HepG2 (cell line): ENCODE measurements around the gene TRAP1. TPM values are rescaled to one million over a fixed set of nuclear protein-coding genes. Genes with fewer than 3 reads are reported as not detected.

ENCODE experiments used
- ATAC-seq: fragments of 200-7000 bp; cut with Tn5 transposase; 3 replicates; pipeline ENCODE4 v1.9.1; 2020; ENCODE audit warnings: mild to moderate bottlenecking, moderate library complexity
- BruUV-seq: library from RNA; stranded (reverse); fragments of 400-500 nt; replicated peaks from 2 replicates; lab custom pipeline; 2021; lab: Mats Ljungman, UMichigan
- CTCF ChIA-PET: fragments of 300-600 bp; formaldehyde crosslinking; extraction: SDS; loops from one replicate; lab custom pipeline; 2021; ENCODE audit warnings: low total read pairs, inconsistent platforms, low intra/inter-chr PET ratio; lab: Yijun Ruan, JAX
- POLR2A ChIA-PET: fragments of 350-600 bp; sonication (Branson Sonifier 250); formaldehyde crosslinking; loops from one replicate; lab custom pipeline; 2020; ENCODE audit warnings: antibody characterized with exemption, inconsistent platforms; lab: Yijun Ruan, JAX
- DNase-seq: peaks from one replicate; pipeline ENCODE4 v3.0.0-alpha.2; 2015; ENCODE audit warnings: low spot score
- FAIRE-seq: peaks from 3 replicates; lab custom pipeline; 2011; peaks lifted over from hg19 to GRCh38; lab: Jason Lieb, UNC
- H2AFZ ChIP-seq: one replicate; pipeline ENCODE4 v1.6.1; 2011; ENCODE audit warnings: low read length, inconsistent platforms
- H3K27ac ChIP-seq: fragments of 300-600 bp; 3 replicates; pipeline ENCODE4 v1.8.0; 2011; ENCODE audit warnings: mixed run types, mild to moderate bottlenecking, mixed read lengths, low read length, inconsistent platforms; ENCODE audit not compliant: insufficient read depth; ENCODE audit errors: extremely low read length
- H3K27me3 ChIP-seq, 2 experiments: fragments of 200-600 bp in 1 of 2; 2 replicates in 1 of 2; 3 replicates in 1 of 2; pipeline versions ENCODE4 v1.6.0 to v1.8.0; 2011; ENCODE audit warnings: low read length in 2 of 2, mild to moderate bottlenecking in 2 of 2, moderate library complexity in 2 of 2, inconsistent platforms in 1 of 2; ENCODE audit not compliant: insufficient read depth in 2 of 2, control insufficient read depth in 1 of 2
- H3K36me3 ChIP-seq, 2 experiments: fragments of 200-600 bp in 1 of 2; replicated peaks in 1 of 2; 2 replicates in 1 of 2; 3 replicates in 1 of 2; pipeline versions ENCODE4 v1.5.1 to v1.8.0; 2011; ENCODE audit warnings: low read length in 2 of 2, inconsistent platforms in 1 of 2; ENCODE audit not compliant: insufficient read depth in 2 of 2, control insufficient read depth in 1 of 2
- H3K4me1 ChIP-seq: 2 replicates; pipeline ENCODE4 v1.5.1; 2012; ENCODE audit warnings: low read length, inconsistent platforms; ENCODE audit not compliant: insufficient read depth
- H3K4me2 ChIP-seq: 2 replicates; pipeline ENCODE4 v1.6.0; 2011; ENCODE audit warnings: low read depth, low read length, inconsistent platforms
- H3K4me3 ChIP-seq, 3 experiments: fragments of 200-600 bp in 1 of 3; sonication (generic), shearing (Covaris generic) in 1 of 3; replicated peaks in 1 of 3; 2 replicates each; pipeline ENCODE4 v1.5.1; 2011 to 2016; ENCODE audit warnings: low read length in 3 of 3, inconsistent platforms in 2 of 3, low read depth in 2 of 3, mild to moderate bottlenecking in 2 of 3, control low read depth in 1 of 3, mixed read lengths in 1 of 3; ENCODE audit not compliant: insufficient read depth in 1 of 3
- H3K79me2 ChIP-seq: one replicate; pipeline ENCODE4 v1.6.1; 2011; ENCODE audit warnings: low read length, inconsistent platforms; ENCODE audit not compliant: insufficient read depth
- H3K9ac ChIP-seq: 2 replicates; pipeline ENCODE4 v1.6.0; 2011; ENCODE audit warnings: mild to moderate bottlenecking, low read depth, low read length, inconsistent platforms; ENCODE audit not compliant: insufficient read depth
- H3K9me3 ChIP-seq: 2 replicates; pipeline ENCODE4 v1.5.1; 2012; ENCODE audit warnings: mild to moderate bottlenecking, low read length
- H4K20me1 ChIP-seq: 2 replicates; pipeline ENCODE4 v1.6.0; 2011; ENCODE audit warnings: inconsistent platforms, mild to moderate bottlenecking, low read length, moderate library complexity; ENCODE audit not compliant: insufficient read depth
- CENPX ChIP-seq: sonication (generic); formaldehyde crosslinking; IDR thresholded peaks from 2 replicates; pipeline ENCODE4 v1.9.0; 2021; ENCODE audit warnings: mild to moderate bottlenecking, missing genetic modification reagents, moderate library complexity
- HNRNPH1 ChIP-seq: fragments of 200-400 bp; formaldehyde crosslinking; optimal IDR thresholded peaks from 2 replicates; pipeline ENCODE3; 2017; ENCODE audit warnings: mild to moderate bottlenecking, low read depth, low read length
- MAFG ChIP-seq: sonication (generic); formaldehyde crosslinking; IDR thresholded peaks from 2 replicates; pipeline ENCODE4 v1.5.1; 2020; ENCODE audit warnings: mild to moderate bottlenecking, missing genetic modification reagents
- MTA1 ChIP-seq: sonication (generic); formaldehyde crosslinking; IDR thresholded peaks from 2 replicates; pipeline ENCODE4 v1.4.0; 2020; ENCODE audit warnings: missing genetic modification reagents, mild to moderate bottlenecking, borderline replicate concordance
- PHF8 ChIP-seq: sonication (generic); formaldehyde crosslinking; IDR thresholded peaks from 2 replicates; pipeline ENCODE4 v1.5.0; 2020; ENCODE audit warnings: missing genetic modification reagents
- SYNCRIP ChIP-seq: fragments of 200-400 bp; formaldehyde crosslinking; IDR thresholded peaks from 2 replicates; pipeline ENCODE4 v1.6.1; 2018; ENCODE audit warnings: mild to moderate bottlenecking, low read depth, low read length; ENCODE audit not compliant: insufficient read depth
- USF2 ChIP-seq, 2 experiments: sonication (generic) in 1 of 2; formaldehyde crosslinking in 1 of 2; IDR thresholded peaks; 2 replicates each; pipeline versions ENCODE4 v1.5.1 to v1.6.1; 2011 to 2020; ENCODE audit warnings: borderline replicate concordance in 1 of 2, low read depth in 1 of 2, low read length in 1 of 2, mild to moderate bottlenecking in 1 of 2, missing genetic modification reagents in 1 of 2, moderate library complexity in 1 of 2
- ZBTB4 ChIP-seq: sonication (generic); formaldehyde crosslinking; IDR thresholded peaks from 2 replicates; pipeline ENCODE4 v1.4.0; 2020; ENCODE audit warnings: missing genetic modification reagents, mild to moderate bottlenecking, borderline replicate concordance
- ZNF510 ChIP-seq: sonication (generic); formaldehyde crosslinking; IDR thresholded peaks from 2 replicates; pipeline ENCODE4 v1.4.0; 2020; ENCODE audit warnings: low read depth, mild to moderate bottlenecking, missing genetic modification reagents
- ZNF530 ChIP-seq: sonication (generic); formaldehyde crosslinking; IDR thresholded peaks from 2 replicates; pipeline ENCODE4 v1.5.0; 2020; ENCODE audit warnings: low read depth, mild to moderate bottlenecking, missing genetic modification reagents
- ZNF570 ChIP-seq: sonication (generic); formaldehyde crosslinking; IDR thresholded peaks from 2 replicates; pipeline ENCODE4 v1.4.0; 2020; ENCODE audit warnings: mild to moderate bottlenecking, missing genetic modification reagents, borderline replicate concordance
- ZSCAN20 ChIP-seq: sonication (generic); formaldehyde crosslinking; IDR thresholded peaks from 2 replicates; pipeline ENCODE4 v1.4.0; 2020; ENCODE audit warnings: missing genetic modification reagents, mild to moderate bottlenecking, borderline replicate concordance
- WGBS: methylation state at CpG from one replicate; pipeline ENCODE4 v1.1.6; 2017; ENCODE audit warnings: low lambda C conversion rate; 5-methylcytosine and 5-hydroxymethylcytosine counted together
- in situ Hi-C: cut with HindIII; loops from 2 replicates; pipeline ENCODE4 v1.10.0; 2017; ENCODE audit warnings: low pct_unique_long_range_greater_than_20kb; ENCODE audit not compliant: extremely low pct_ligation_motif_present
- intact Hi-C: fragments of 100-400 bp; cut with micrococcal nuclease; formaldehyde crosslinking; loops from one replicate; pipeline ENCODE4 v1.10.0; 2022; ENCODE audit not compliant: unreplicated experiment
- polyA plus RNA-seq, 8 experiments: library from polyadenylated mRNA; depleted of rRNA in 3 of 8; stranded (reverse) in 7 of 8; unstranded in 1 of 8; fragments of >200 nt; fragmentation: Illumina TruSeq in 4 of 8; extraction: Trizol in 4 of 8; gene quantifications; 2 replicates each; pipeline versions ENCODE4 v1.2.1 to v1.2.3, GENCODE V29; 2011 to 2016; ENCODE audit warnings: low read depth in 4 of 8, missing spikeins in 1 of 8, mixed read lengths in 1 of 8; ENCODE audit not compliant: insufficient read depth in 1 of 8
- total RNA-seq, 5 experiments: library from RNA; depleted of rRNA; stranded (reverse); fragments of >200 nt; fragmentation: Illumina TruSeq; extraction: Trizol; gene quantifications; 2 replicates each; pipeline ENCODE4 v1.2.3, GENCODE V29; 2016; ENCODE audit warnings: low read depth in 1 of 5

Gene TRAP1
- total and polyA plus RNA-seq, 2 of the 13 experiments (the other 11 are each of a cell fraction or from before 2014, with no cell fraction given), result 127 to 240 TPM

- no peaks in the 10 kb centered on the region for H3K79me2 ChIP-seq
- H3K4me2 ChIP-seq, result no peak overlapping the region
- ATAC-seq (no peak), DNase-seq (no peak), FAIRE-seq (no peak)
- intact Hi-C loops, result no loop called here
- no peak overlapping the region for H3K9ac ChIP-seq
- no peak for TF ChIP-seq ZSCAN20 (CRISPR knock-in tag)
- TF ChIP-seq SYNCRIP, result no peak
- TF ChIP-seq PHF8 (CRISPR knock-in tag), result no peak
- TF ChIP-seq HNRNPH1, result no peak
- TF ChIP-seq CENPX (CRISPR knock-in tag), result no peak
- TF ChIP-seq ZBTB4 (CRISPR knock-in tag), result no peak
- no peak for TF ChIP-seq ZNF510 (CRISPR knock-in tag)
- no peak for TF ChIP-seq MAFG (CRISPR knock-in tag)
- TF ChIP-seq ZNF530 (CRISPR knock-in tag), result no peak
- TF ChIP-seq ZNF570 (CRISPR knock-in tag), result no peak
- TF ChIP-seq USF2 (IDR thresholded peaks at IDR 0.05; ENCODE audit: low read depth, low read length), result no peak
- no peak for TF ChIP-seq USF2 (CRISPR knock-in tag; IDR thresholded peaks at IDR 0.05; ENCODE audit: borderline replicate concordance)
- no peak for TF ChIP-seq MTA1
- no peaks in the 10 kb centered on the region for H3K9me3 ChIP-seq
- ChIA-PET POLR2A (no interaction called here), CTCF (no interaction called here)
- no peak overlapping the region for H3K4me3 ChIP-seq
- no peaks in the 10 kb centered on the region for H3K27me3 ChIP-seq
- peaks cover 34 to 69% of the 10 kb centered on the region in 2 experiments for H3K36me3 ChIP-seq
- no peak overlapping the region for H2AFZ ChIP-seq
- BruUV-seq, result no TSS peak
- 0 out of 2 replicates have a peak, but pooled peaks cover 7% of the 10 kb centered on the region for H3K4me1 ChIP-seq
- 98% methylated on average over 19 of the region's 24 CpGs for WGBS
- no peak overlapping the region for H3K27ac ChIP-seq
- in situ Hi-C loops, result no loop called here
- no peaks in the 10 kb centered on the region for H4K20me1 ChIP-seq
These were observed 13.1 kb upstream of the TRAP1 start for GRCh38 chr16:3730161-3731125.
